C1 segment of cervical spinal cord (tissue), 14 donors: ENCODE results near the gene SLC26A5.
"Not testable (repeated sequence)": the region's sequence is repeated elsewhere in the genome, so short reads cannot be mapped to it uniquely, and the experiment has no call there.

Source experiments
- DNase-seq, 14 donors: peaks; one replicate each; lab custom pipeline; 2025; lab: John Stamatoyannopoulos, UW

SLC26A5 gene

GRCh38 chr7:103405789-103406613 lies 40.0 kb downstream of the SLC26A5 start:
- not testable (repeated sequence) for DNase-seq

GRCh38 chr7:103399687-103400086 lies 46.3 kb downstream of the SLC26A5 start:
- DNase-seq: not testable (repeated sequence)

- no peak for DNase-seq
These were observed 47.4 kb downstream of the SLC26A5 start for GRCh38 chr7:103398483-103399127.

GRCh38 chr7:103396471-103396870 lies 49.5 kb downstream of the SLC26A5 start:
- no peak for DNase-seq

GRCh38 chr7:103395071-103395470 lies 50.9 kb downstream of the SLC26A5 start:
- no peak for DNase-seq

GRCh38 chr7:103394566-103394965 lies 51.4 kb downstream of the SLC26A5 start:
- no peak for DNase-seq

GRCh38 chr7:103391976-103392375 lies 54.0 kb downstream of the SLC26A5 start:
- no peak for DNase-seq

- DNase-seq: no peak
These were observed 54.9 kb downstream of the SLC26A5 start for GRCh38 chr7:103391150-103391549.

GRCh38 chr7:103389263-103389662 lies 56.7 kb downstream of the SLC26A5 start:
- no peak for DNase-seq

GRCh38 chr7:103388469-103389140 lies 57.4 kb downstream of the SLC26A5 start:
- no peak for DNase-seq

- DNase-seq: no peak
These were observed 58.8 kb downstream of the SLC26A5 start for GRCh38 chr7:103387242-103387641.

GRCh38 chr7:103382032-103382402 lies 64.0 kb downstream of the SLC26A5 start:
- DNase-seq: no peak

GRCh38 chr7:103381280-103382031 lies 64.6 kb downstream of the SLC26A5 start:
- no peak for DNase-seq

GRCh38 chr7:103380395-103381191 lies 65.4 kb downstream of the SLC26A5 start:
- no peak for DNase-seq

GRCh38 chr7:103379270-103379975 lies 66.6 kb downstream of the SLC26A5 start:
- DNase-seq: no peak

GRCh38 chr7:103373866-103374643 lies 72.0 kb downstream of the SLC26A5 start:
- no peak for DNase-seq

- no peak for DNase-seq
These were observed 76.6 kb downstream of the SLC26A5 start for GRCh38 chr7:103369432-103369831.

- DNase-seq: no peak
These were observed 96.2 kb downstream of the SLC26A5 start for GRCh38 chr7:103349805-103350204.

- no peak for DNase-seq
These were observed 97.0 kb downstream of the SLC26A5 start for GRCh38 chr7:103348959-103349358.

GRCh38 chr7:103348452-103348851 lies 97.6 kb downstream of the SLC26A5 start:
- DNase-seq: no peak
